HepG2 (cell line): ENCODE data around the gene COL18A1. TPM values are rescaled to one million over a fixed set of nuclear protein-coding genes. Genes with fewer than 3 reads are reported as not detected.

ENCODE experiments used
- EP300 ChIP-seq, 3 experiments: sonication (generic) in 1 of 3; formaldehyde crosslinking in 1 of 3; IDR thresholded peaks; 2 replicates each; pipeline versions ENCODE4 v1.5.1 to v1.6.1; 2011 to 2020; ENCODE audit warnings: low read depth in 2 of 3, low read length in 2 of 3, borderline replicate concordance in 1 of 3, improper control_type of control experiment in 1 of 3, mild to moderate bottlenecking in 1 of 3, missing genetic modification reagents in 1 of 3, moderate library complexity in 1 of 3
- PLRG1 ChIP-seq: fragments of 450-650 bp; conservative IDR thresholded peaks from 2 replicates; pipeline ENCODE4 v1.6.1; 2016
- SMAD1 ChIP-seq: sonication (generic); formaldehyde crosslinking; IDR thresholded peaks from 2 replicates; pipeline ENCODE4 v1.4.0; 2020; ENCODE audit warnings: missing genetic modification reagents, low read depth, mild to moderate bottlenecking, borderline replicate concordance
- SRSF9 ChIP-seq: fragments of 200-400 bp; formaldehyde crosslinking; IDR thresholded peaks from 2 replicates; pipeline ENCODE4 v1.6.1; 2018; ENCODE audit warnings: borderline replicate concordance, mild to moderate bottlenecking, low read depth, low read length; ENCODE audit not compliant: insufficient read depth, poor library complexity, severe bottlenecking
- ZBTB34 ChIP-seq: sonication (generic); formaldehyde crosslinking; IDR thresholded peaks from 2 replicates; pipeline ENCODE4 v1.8.0; 2022; ENCODE audit warnings: mild to moderate bottlenecking, missing genetic modification reagents
- ZBTB7B ChIP-seq: sonication (generic); formaldehyde crosslinking; IDR thresholded peaks from 2 replicates; pipeline ENCODE4 v1.4.0; 2020; ENCODE audit warnings: missing genetic modification reagents
- ZNF276 ChIP-seq: sonication (generic); formaldehyde crosslinking; IDR thresholded peaks from 2 replicates; pipeline ENCODE4 v1.4.0; 2020; ENCODE audit warnings: mild to moderate bottlenecking, low read depth, missing genetic modification reagents
- polyA plus RNA-seq, 8 experiments: library from polyadenylated mRNA; depleted of rRNA in 3 of 8; stranded (reverse) in 7 of 8; unstranded in 1 of 8; fragments of >200 nt; fragmentation: Illumina TruSeq in 4 of 8; extraction: Trizol in 4 of 8; gene quantifications; 2 replicates each; pipeline versions ENCODE4 v1.2.1 to v1.2.3, GENCODE V29; 2011 to 2016; ENCODE audit warnings: low read depth in 4 of 8, missing spikeins in 1 of 8, mixed read lengths in 1 of 8; ENCODE audit not compliant: insufficient read depth in 1 of 8
- total RNA-seq, 5 experiments: library from RNA; depleted of rRNA; stranded (reverse); fragments of >200 nt; fragmentation: Illumina TruSeq; extraction: Trizol; gene quantifications; 2 replicates each; pipeline ENCODE4 v1.2.3, GENCODE V29; 2016; ENCODE audit warnings: low read depth in 1 of 5

Gene COL18A1
- total and polyA plus RNA-seq, 2 of the 13 experiments (the other 11 are each of a cell fraction or from before 2014, with no cell fraction given) = 79.0 to 102 TPM

- TF ChIP-seq SRSF9 = no peak
- TF ChIP-seq ZBTB7B (CRISPR knock-in tag) = no peak
- no peak for TF ChIP-seq ZBTB34 (CRISPR knock-in tag)
- TF ChIP-seq PLRG1 = no peak
- no peak for TF ChIP-seq SMAD1 (CRISPR knock-in tag)
- no peak for TF ChIP-seq ZNF276 (CRISPR knock-in tag)
- TF ChIP-seq EP300 (IDR thresholded peaks at IDR 0.05; ENCODE audit: low read depth in 2 of 2, low read length in 2 of 2) = no peak
- TF ChIP-seq EP300 (CRISPR knock-in tag; IDR thresholded peaks at IDR 0.05; ENCODE audit: borderline replicate concordance) = no peak
- TF ChIP-seq, all 625 proteins: peak for 0
Observed at GRCh38 chr21:45551316-45551715, 146.4 kb downstream of the COL18A1 start (continued).
